Fibroblast of skin of left quadriceps (primary cell): ENCODE results near the gene MTRF1L.
"Not testable (repeated sequence)": the region's sequence is repeated elsewhere in the genome, so short reads cannot be mapped to it uniquely, and the experiment has no call there.

Source experiments
- DNase-seq, 2 experiments: peaks; one replicate each; pipeline ENCODE4 v3.0.0-alpha.2; 2013; ENCODE audit warnings: low read depth in 2 of 2

Gene MTRF1L

GRCh38 chr6:152969688-152970418 lies 32.7 kb downstream of the MTRF1L start:
- no peak for DNase-seq

GRCh38 chr6:152966168-152966894 lies 36.2 kb downstream of the MTRF1L start:
- DNase-seq, result not testable (repeated sequence)

GRCh38 chr6:152959333-152959732 lies 43.2 kb downstream of the MTRF1L start:
- DNase-seq, result no peak

- no peak for DNase-seq
These were observed 44.7 kb downstream of the MTRF1L start for GRCh38 chr6:152957796-152958195.

GRCh38 chr6:152954443-152954842 lies 48.1 kb downstream of the MTRF1L start:
- DNase-seq, result no peak

- peak in 1 of 2 experiments; percentile 15 for DNase-seq
These were observed 49.5 kb downstream of the MTRF1L start for GRCh38 chr6:152952866-152953509.

- DNase-seq, result no peak
These were observed 50.5 kb downstream of the MTRF1L start for GRCh38 chr6:152952045-152952444.

GRCh38 chr6:152950240-152950639 lies 52.3 kb downstream of the MTRF1L start:
- DNase-seq, result no peak

GRCh38 chr6:152948150-152948768 lies 54.2 kb downstream of the MTRF1L start:
- DNase-seq, result peak; percentile 19 to 21

- DNase-seq, result no peak
These were observed 55.5 kb downstream of the MTRF1L start for GRCh38 chr6:152946995-152947394.

- DNase-seq, result no peak
These were observed 56.0 kb downstream of the MTRF1L start for GRCh38 chr6:152946484-152946883.

GRCh38 chr6:152943260-152943897 lies 59.1 kb downstream of the MTRF1L start:
- no peak for DNase-seq

- no peak for DNase-seq
These were observed 60.1 kb downstream of the MTRF1L start for GRCh38 chr6:152942319-152942869.

GRCh38 chr6:152941746-152942145 lies 60.8 kb downstream of the MTRF1L start:
- DNase-seq, result peak in 1 of 2 experiments; percentile 3
